CD4-positive, alpha-beta T cell treated with Interleukin-12 subunit alpha and Interleukin-12 subunit beta, for 1 hour (primary cell): Measurements from ENCODE around the gene TENM3.

Experiments
- DNase-seq: peaks from one replicate; pipeline ENCODE4 v3.0.0-alpha.2; 2020

The TENM3 gene

DNA sequence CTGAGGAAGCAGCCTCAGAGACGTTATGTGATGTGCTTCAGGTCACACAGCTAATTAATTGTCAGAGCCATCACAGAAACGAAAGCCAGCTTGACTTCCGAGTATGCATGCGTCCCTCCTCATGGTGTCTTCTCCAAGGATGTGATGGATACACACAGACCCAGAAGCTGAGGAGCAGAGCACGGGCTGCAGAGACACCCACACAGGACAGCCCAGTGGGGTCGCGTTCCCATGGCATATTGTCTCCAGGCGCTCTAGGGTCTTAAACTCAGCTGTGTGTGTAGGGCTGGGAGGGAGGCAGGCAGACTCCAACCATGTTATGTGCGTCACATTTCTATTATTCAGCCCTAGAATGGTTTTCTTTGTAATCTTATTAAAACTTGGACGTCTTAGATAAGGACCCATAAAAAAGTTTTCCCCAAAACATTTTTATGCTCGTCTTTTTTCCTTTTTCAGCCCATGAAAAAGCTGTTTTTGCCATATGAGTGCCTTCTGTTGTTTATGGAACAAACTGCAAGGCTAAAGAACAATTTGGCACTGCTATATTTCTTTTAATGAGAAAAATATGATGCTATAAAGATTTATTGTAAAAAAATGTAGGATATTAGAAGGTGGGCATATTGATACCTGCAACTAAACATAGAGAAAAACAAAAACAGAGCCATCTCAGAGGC lies 48.5 kb downstream of the TENM3 start:
- no peak for DNase-seq

DNA sequence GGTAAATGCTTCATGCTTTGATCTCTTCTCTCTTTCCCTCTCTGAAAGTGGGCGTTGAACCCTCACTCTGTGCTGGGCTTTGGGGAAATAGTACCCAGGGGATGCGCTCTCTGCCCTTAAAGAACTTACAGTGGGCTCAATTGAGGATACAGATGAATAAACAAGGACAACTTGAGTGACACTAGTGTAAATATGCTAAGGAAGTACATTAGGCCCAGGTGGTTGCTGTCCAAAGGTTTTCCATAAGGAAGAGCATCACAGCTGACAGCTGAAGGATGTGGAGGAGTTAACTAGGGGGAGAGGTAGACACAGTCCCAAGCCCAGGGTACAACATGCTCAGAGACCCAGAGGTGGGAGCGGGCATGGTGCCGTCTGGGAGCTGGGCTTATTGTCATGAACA lies 49.4 kb downstream of the TENM3 start:
- no peak for DNase-seq

DNA sequence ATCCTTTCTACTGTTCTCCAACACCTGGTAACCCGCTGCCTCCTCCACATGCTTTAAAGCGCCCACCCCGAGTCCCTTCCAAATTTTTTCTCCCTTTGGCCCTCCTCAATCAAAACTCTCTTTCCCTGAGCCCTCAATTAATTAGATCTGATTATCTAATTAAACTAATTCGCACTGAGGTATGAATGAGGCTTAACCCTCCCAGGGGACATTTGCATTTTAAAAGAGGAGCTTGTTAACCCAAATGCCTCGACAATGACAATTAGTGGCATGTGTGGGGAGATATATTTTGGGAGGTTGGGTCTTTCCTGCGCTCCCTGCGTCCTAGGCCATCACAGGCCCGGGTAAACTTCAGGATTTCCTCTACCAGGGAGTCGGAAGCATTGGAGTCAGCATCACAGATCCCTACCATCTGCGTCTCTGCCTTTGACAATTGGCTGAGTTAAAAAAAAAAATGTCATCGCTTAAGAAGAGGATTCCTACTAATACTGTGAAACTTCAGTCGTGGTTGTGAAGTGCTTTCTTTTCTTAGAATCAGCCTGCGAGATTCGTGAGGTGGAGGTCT lies 50.6 kb downstream of the TENM3 start:
- no peak for DNase-seq

DNA sequence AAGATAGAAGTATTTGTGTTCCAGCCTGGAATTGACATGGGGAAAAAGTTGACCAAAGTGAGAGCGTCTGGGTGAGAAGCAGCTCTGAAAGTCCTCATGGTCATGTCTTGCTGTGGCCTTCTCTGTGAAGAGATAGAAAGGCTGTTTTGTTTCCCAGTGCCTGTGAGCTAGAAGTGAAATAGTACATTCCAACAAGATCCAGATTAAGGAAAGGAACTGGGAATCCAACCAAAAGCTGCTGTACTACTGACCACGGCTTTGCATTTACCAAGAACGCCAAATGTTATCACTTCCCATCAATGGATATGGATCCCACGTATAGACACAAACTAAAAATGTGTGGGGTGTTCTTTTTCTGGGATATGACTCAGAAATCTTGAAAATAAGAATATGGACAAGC lies 51.2 kb downstream of the TENM3 start:
- DNase-seq = no peak

DNA sequence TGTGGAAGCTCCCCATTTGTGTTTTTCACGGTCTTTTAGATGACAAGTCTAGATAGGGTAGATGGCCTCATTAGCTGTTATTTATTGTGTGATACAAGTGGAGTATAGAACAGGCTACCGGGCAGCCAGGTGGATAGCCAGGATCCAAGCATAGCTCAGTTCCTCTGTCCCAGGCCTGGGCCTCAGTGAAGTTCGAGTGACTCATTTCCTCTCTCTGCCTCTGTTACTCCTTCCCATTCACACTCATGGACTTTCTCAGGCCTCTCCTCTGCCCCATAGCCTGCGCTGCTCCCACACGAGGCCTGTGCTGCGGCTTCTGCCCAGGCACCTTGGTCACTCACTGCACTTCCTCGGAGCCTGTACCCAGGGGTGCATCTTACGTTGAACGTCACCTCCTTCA lies 54.5 kb downstream of the TENM3 start:
- no peak for DNase-seq

DNA sequence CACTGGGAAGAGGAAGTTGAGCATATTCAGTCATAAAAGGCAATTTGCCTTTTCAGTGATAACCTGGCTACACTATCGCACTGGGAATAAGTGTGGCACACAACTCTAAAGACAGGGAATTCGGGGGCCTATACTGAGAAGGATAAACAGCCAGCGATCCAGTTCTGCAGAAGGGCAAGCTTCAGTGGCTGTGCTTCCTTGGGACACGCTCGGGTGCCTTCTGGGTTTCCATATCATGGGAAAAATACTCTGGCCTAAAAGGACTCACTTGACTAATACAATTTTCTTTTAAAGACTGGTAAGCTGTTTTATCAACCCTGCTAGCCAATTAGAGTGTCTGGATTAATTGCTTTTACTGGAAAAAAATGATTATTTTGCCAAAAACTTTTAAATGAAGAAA lies 58.5 kb downstream of the TENM3 start:
- no peak for DNase-seq

DNA sequence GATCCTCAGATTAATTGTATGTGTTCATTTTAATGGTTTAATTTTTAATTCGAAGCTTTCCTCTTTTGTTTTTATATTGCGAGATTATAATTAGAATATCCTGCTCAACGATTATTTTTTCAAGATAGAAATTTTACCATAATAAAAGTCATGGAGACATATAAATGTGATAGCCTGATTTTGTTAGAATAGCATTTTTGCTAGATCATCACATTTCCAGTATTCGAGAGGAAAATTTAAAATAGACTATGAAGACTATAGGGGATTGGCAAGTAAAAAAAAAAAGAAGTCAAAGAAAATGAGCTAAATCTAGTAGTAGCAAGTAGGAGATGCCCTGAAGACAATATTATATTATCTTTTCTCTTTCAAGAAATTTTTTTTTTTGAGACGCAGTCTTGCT lies 60.6 kb downstream of the TENM3 start:
- DNase-seq = no peak

DNA sequence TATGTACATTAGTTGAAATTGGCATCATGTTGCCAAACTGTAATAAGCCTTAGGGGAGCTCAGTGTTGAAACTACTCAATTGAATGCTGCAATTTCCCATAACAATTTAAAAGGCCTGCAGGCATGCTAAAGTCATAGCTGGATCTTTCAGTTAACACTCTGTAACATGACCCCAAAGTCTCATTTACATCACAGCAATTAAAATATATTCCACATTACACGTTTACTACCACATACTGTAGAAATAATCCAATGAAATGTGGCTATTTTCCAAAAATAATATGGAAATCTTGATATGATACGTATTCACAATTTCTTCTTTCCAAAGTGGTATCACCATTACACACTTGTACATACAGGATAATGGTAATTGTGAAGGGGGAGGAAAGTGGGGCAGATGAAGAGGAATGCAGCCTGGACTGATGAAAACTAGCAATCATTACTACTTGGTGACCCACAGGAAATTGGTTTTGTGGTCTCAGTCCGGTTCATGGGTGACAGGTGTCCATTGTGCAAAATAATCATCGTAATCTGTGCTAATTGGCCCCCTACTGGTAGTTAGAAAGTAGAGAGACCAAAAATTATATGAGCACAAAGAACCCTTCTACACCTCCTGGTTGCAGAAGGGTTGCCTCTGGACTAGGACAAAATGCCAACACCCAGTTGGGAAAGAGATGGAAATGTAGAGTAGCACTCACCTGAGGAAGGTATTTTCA lies 63.7 kb downstream of the TENM3 start:
- no peak for DNase-seq

DNA sequence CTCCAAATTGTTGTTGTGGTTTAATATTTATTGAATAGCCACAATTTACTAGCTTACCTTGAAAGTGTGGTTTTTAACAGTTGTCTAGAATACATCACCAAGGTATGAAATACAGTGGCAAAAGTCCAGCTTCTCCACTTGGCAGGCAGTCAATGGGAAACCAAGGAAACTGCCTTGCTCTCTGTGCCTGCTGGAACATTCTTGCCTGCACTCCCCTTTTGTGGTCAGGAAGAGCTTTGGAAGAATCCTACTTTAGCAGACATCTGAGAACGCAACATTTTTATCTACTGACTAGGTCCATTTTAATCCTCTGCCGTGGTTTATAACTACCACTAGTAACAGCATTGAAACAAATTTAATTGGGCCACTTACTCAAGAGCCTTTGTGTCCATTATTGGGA lies 64.5 kb downstream of the TENM3 start:
- DNase-seq = no peak

DNA sequence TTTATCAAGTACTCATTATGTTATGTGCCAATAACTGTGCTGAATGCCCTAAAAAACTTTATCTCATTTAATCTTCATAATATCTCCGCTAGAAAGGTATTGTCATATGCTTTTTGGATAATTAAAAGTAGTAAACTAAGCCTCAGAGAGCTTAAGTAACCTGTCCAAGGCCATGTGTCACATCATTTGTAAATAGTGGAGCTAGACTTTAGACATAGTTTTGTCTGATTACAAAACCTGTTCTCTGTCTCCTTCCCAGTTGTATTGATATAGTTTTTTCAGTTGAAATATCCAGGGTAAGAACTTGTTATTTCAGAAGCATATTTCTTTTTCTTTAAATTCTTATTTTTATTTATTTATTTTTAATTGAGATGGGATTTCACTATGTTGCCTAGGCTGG lies 66.7 kb downstream of the TENM3 start:
- DNase-seq = no peak

DNA sequence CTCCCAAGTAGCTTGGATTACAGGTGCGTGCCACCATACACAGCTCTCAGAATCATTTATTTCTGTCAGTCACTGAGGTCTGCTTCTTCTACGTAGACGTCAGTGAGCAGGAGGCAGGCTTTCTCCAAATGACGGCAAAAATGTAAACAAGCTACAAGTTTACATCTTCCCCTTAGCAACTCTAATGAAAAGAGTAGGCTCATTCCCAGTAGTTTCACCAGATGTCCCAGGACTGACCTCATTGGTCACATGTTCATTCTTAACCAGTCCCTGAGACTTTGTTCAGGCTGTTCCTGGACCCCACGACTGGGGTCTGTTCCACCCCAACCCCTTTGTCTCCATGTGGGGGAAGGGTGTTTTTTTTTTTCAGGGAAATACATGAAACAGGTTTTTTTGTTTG lies 67.1 kb downstream of the TENM3 start:
- no peak for DNase-seq

DNA sequence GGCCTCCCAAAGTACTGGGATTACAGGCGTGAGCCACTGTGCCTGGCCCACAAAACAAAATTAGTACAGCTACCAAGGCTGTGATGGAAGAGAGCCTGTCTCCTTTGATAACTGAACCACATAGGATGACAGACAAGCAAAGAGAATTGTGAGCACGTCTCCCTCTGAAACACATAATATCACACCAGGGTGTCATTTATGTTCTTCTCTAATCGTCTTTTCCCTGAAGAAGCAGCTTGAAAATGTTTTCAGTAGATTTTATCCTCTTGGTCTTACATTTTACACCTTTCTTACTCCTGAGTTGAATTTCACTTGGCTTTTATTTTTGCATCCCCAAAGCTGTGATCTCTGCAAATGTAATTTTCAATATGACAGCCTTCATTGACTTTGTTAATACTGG lies 67.8 kb downstream of the TENM3 start:
- DNase-seq = no peak

DNA sequence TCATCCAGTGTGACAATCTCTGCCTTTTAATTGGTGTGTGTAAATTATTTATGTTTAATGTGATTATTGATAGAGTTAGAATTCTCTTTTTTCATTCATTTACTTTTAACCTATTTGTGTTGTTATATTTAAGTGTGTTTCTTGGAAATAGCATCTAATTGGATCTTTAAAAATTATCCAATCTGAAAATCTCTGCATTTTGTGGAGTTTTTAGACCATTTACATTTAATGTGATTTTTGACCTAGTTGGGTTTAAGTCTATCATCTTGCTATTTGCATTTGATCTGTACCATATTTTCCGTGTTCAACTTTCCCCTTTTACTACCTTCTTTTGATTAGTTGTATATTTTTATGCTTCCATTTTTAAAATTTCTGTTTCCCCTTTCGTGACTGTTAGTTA lies 71.3 kb downstream of the TENM3 start:
- DNase-seq = no peak

DNA sequence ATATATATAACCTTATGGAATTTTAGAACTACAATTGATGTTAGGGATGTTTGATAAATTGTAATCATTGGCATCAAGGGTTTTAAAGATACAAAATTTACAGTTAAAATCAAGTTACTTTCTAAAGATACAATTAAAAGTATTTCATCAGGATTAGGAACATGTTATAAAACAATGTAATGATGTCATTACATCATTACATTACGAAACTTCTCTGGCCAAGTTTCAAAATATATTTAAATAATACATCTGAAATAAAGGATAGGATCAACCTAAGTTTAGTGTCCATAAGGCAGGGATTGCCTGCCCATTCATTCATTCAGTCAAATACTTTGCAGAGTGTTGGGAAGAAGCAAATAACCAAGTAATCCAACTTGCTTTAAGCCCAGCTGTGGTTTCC lies 75.1 kb downstream of the TENM3 start:
- DNase-seq = no peak

DNA sequence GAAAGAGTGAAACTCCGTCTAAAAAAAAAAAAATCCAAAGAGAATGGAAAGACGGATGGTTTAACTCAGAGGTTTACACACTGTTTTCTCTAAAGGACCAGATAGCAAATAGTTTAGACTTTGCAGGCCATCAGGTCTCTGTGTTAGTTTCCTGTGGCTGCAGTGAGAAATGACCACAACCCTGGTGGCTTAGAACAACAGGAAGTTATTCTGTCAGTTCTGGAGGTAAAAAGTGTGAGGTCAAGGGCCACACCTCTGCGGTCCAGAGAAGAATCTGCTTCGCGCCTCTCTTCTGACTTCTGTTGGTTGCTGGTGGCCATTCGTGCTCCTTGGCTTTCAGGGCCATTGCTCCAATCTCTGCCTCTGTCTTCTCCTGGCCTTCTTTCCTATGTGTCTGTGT lies 76.9 kb downstream of the TENM3 start:
- DNase-seq = no peak

DNA sequence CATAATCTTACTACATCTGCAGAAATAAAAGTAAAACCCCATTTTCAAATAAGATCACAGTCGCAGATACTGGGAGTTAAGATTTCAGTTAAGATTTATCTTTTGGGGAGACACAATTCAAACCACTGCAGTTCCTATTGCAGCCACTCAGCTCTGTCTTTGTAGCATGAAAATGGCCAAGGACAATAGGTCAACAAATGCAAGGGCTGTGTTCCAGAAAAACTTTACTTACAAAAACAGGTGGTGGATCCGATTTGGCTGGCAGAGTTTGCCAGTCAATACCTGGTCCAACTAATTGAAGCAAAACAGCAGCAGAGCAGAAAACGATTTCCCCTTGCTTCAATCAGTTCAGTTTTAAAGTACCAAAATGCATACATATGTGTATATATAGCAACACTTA lies 77.4 kb downstream of the TENM3 start:
- DNase-seq = no peak

DNA sequence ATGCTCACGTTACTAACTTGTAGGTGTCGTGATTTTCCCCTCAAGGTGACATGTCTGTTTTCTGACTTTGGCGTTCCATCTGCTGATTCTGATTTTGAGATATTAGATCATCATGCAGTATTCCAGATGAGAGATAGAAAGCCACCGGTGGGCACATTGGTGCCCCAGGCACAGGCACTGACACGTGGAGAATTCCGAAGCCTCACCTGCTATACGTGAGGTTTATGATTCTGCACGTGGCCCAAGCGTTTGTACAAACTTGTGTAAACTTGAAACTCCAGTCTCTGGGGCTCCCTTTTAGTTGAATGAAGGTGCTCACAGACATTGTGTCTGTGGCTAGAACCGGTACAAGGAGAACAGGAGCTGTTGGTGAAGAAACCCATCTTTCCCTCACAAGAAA lies 81.1 kb downstream of the TENM3 start:
- DNase-seq = no peak

DNA sequence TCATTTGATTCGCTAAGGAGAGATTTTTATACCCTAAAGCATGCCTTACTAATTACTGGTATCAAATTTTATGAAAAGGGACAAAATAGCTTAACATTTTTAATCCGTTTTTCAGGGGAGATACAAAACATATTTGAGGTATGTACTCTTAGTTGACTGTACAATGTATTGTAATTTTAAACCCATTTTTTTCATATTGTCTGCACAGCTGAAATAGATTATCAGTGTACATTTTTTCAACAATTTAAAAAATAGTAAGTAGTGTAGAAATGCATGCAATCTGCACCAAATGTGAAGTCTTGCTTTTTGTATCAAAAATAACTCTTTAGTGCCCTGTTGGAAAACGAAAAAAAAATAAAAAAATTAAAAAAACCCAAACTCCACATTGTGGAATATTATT lies 82.2 kb downstream of the TENM3 start:
- DNase-seq = no peak

DNA sequence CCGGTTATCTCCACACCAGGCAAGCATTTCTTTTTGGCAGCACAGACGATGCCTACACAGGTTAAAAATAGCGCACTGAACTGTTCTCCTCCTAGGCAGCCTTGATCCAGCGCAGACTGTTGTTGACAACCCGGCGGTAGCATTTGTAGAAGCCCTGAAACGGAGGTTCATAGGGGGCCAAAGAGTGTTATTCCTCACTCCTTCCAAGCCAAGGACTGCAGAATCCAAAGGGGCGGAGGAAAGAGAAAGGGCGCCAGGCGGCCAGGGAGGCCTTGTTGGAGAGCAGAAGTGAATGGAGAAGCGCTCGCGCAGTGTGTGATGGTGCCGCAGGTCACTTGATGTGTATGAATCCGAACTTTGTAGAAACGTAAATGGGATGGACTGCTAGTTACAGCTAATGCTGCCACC lies 82.7 kb downstream of the TENM3 start:
- DNase-seq = no peak

DNA sequence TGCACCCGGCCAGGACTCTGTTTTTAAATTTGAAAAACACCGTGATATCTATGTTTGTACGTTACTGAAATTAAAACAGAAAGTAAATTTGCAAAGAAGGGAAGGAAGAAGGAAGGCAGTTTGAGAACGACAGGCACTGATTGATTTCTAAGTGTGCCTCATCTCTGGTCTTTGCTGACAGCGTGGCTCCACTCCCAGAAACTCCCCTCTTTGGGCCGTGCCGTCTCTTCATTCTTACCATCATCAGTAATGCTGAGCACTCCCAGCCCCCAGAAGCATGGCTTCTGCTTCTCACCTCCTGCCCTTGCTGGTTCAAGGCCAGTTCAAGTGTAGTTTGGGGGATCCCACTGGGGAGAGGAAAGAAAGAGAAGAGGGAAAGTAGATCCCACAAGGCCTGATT lies 85.3 kb downstream of the TENM3 start:
- DNase-seq = no peak

DNA sequence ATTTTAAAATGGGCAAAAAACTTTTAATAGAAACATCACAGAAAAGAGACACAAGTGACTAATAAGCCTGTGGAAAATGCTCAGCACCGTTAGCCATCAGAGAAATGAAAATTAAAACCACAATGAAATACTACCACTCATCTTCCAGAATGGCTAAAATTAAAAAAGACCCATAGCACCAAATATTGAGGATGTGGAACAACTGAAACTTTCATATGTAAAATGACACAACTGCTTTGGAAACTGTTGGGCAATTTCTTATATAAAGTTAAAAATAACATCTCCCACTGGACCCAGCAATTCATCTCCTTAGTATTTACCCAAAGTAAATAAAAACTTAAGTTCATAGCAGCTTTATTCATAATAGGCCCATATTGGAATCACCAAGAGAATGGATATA lies 94.2 kb downstream of the TENM3 start:
- DNase-seq = no peak

DNA sequence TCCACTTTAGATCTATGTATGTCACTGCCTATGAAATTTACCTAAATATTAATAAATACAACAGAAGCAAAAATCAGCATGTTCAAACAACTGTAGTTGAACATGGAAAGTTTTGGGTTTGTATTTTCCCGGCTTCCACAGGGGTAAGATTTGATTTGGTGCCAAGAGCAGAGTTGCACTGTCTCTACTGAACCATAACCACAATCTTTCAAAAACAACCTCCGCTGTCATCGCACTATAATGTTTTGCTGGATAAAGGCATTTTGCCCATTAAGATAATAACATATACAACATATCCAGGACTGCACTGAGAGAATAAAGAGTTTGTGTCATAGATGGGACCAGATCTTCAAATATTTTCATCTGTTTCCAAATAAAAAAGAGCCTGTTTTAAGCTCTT lies 94.9 kb downstream of the TENM3 start:
- no peak for DNase-seq

DNA sequence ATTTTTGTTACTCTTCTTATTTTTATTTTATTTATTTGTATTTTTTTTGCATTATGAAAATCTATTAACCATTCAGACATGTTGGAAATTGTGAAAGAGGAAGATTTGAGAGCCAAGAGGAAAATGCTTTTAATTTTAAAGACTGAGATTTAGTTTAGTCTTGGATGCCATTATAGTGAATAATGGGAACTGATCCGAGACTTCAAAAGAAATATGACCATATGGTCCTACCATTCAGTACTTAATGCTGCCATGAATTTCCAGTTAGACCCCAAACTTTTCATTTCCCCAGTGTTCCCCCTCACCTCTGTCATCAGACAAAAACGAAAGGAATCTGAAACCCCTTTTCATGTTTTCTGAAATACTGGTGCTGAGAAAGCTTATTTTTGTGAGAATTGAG lies 95.5 kb downstream of the TENM3 start:
- no peak for DNase-seq

DNA sequence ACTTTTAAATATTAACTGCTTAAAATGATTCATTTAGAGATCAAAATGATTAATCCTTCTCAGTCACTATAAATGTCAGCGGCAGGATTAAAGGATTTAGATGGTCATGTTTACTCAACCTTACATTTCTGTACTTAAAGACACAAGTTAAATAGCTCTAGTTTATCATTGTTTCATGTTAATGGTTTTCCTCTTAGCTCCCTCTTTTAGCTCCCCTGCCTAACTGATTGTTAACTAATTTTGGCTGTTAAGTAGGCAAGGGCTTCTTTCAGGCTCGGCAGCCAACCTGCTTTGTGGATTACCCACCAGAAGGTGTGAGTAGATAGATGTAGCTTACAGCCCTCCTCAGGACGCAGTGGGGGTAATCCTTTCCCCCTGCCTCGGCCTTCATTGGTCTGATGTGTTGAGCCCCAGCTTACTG lies 96.0 kb downstream of the TENM3 start:
- no peak for DNase-seq

DNA sequence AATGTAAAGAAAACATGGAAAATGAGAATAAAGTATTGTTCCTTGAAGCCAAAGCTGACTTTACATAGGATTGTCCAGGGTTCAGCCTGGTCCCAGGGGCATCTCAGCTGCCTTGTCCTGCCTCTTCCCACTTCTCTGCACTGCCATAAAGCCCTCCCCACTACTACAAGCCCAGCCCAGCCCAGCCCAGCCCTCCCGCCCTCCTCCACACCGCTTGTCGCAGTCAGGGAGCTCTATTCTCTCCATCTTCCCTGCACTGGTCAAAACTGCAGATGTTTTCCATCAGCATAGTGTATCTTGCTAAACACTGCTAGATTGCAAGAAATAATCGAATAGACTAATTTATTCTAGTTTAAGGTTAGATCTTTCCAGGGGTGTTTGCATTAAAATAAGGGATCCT lies 100.3 kb downstream of the TENM3 start:
- no peak for DNase-seq
